Right ventricle myocardium superior (tissue), 1 donor: Measurements from ENCODE around the gene CEACAM16. TPM values are rescaled to one million over a fixed set of nuclear protein-coding genes. Genes with fewer than 3 reads are reported as not detected.

Experiments
- ATAC-seq: fragments of 200-7000 bp; cut with Tn5 transposase; one replicate; pipeline ENCODE4 v1.9.1; 2020; ENCODE audit warnings: mild to moderate bottlenecking; ENCODE audit not compliant: poor library complexity
- DNase-seq: peaks from one replicate; pipeline ENCODE4 v3.0.0-alpha.2; 2020
- intact Hi-C: fragments of 100-400 bp; cut with DNase I; formaldehyde crosslinking; loops from one replicate; pipeline ENCODE4 v1.11.2; 2022
- total RNA-seq: library from RNA; stranded (reverse); fragmentation: NEBNext Ultra II Directional; extraction: Animal tissue kit (Norgen Biotek cat#: 25700); gene quantifications from one replicate; pipeline ENCODE4 v1.2.1, GENCODE V29; 2021
- donor health status: DM: no; HTN: yes; CAD: no; lungs with severe emphysema.

CEACAM16 gene
- total RNA-seq, 1 donor from 2014 or later = not detected

DNA sequence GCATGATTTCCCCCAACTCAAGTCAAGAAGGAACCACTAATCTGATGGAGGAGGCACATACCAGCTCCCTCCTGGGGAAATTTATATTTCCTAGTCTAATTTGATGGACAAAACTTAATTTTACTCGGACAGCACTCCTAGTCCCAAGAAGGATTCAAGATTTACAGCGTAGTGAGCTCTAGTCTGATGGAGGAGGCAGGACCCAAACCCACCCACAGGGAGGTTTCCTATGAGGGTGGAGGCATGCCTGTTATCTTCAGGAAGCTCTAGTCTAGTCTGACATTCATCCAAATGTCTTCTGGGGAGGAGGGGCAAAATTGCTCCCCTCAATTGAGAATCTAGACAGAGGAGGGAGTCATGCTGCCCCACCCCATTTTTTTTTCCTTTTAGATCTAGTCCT is 39.2 kb downstream of the CEACAM16 start:
- DNase-seq = no peak
- ATAC-seq = no peak
- intact Hi-C loops = no loop called here

DNA sequence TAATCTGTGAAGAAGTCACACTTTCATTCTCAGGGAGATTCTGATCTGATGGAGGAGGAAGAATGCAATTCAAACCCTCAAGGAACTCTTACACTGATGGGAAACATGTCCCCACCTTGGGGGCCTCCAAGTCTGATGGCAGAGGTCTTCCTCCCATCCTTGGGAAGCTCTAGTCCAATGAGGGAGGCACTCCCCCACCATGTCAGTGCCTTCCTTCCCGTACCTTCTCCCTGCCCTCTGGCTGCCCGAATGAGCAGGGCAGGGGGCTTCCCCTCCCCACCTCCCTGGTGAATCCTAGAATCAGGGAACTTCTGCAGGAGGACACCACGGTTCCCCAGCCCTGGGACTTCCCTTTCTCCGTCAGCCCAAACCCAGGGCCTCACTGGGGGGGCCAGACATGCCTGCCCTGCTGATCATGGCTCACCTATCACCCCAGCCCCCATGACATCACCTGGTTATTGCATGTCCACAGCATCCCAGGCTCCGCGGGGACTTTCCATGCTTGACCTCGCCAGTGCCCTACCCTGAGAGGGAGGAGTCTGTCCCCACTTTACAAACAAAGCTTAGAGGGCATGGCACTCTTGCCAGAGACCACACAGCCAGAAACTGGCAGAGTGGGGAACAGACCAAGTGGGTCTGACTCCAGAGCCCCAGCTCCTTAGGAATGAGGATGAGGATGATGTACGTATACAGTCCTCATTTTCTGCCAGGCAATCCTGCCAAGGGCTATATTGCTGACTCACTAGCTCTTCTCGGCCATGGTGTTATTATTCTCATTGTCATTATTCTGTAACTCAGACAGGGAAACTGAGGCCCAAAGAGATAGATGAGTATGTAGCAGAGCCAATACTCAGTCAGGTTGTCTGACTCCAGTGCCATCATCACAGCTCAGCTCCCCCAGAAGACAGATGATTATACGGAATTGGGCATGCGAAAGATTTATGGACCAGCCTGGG is 39.9 kb downstream of the CEACAM16 start:
- intact Hi-C loops = no loop called here
- no peak for ATAC-seq
- DNase-seq = no peak

DNA sequence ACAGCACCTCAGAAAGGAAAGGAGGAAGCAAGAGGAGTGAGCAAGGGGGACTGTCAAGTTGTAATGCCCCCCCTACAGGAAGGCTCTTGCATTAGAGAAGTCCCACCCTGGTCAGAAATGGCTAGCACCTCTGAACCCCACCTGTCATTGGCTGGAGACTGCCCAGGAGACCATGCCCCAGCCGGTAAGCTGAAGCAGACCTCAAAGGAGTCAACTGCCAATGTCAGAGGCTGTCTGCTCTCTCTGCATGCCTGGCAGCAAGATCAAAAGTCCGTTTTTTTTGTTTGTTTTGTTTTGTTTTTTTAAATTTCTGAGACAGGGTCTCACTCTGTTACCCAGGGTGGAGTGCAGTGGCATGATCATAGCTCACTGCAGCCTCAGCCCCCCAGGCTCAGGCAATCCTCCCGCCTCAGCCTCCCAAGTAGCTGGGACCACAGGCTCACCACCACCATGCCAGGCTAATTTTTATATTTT is 41.4 kb downstream of the CEACAM16 start:
- intact Hi-C loops = no loop called here
- no peak for ATAC-seq
- DNase-seq = no peak

GRCh38 chr19:44741258-44741731 is 42.3 kb downstream of the CEACAM16 start:
- no peak for ATAC-seq
- intact Hi-C loops = no loop called here
- DNase-seq = no peak

DNA sequence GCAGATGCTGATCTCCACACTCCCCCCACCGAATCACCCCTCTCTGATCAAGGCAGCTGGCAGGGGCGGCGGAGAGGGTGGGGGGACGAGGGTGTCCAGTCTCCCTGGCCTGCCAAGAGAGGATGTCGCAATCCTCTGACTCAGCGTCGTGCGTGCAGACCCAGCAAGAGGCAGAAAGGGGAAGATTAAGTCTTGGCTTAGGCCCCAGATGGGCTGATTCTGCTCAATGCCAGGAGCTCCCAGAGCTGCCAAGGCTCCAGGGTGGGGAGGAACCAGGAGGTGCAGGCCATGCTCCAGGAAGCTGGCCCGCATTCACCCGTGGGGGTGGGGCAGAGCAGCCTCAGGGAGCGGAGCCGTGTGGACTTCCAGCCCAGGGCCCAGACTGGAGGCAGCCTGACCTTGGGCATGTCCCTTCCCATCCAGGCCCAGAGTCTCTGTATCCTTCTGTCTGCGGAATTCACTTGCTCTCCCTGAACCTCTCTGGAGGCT is 42.9 kb downstream of the CEACAM16 start:
- peak; percentile 93 for ATAC-seq
- DNase-seq = peak; percentile 98
- intact Hi-C loops = no loop called here

DNA sequence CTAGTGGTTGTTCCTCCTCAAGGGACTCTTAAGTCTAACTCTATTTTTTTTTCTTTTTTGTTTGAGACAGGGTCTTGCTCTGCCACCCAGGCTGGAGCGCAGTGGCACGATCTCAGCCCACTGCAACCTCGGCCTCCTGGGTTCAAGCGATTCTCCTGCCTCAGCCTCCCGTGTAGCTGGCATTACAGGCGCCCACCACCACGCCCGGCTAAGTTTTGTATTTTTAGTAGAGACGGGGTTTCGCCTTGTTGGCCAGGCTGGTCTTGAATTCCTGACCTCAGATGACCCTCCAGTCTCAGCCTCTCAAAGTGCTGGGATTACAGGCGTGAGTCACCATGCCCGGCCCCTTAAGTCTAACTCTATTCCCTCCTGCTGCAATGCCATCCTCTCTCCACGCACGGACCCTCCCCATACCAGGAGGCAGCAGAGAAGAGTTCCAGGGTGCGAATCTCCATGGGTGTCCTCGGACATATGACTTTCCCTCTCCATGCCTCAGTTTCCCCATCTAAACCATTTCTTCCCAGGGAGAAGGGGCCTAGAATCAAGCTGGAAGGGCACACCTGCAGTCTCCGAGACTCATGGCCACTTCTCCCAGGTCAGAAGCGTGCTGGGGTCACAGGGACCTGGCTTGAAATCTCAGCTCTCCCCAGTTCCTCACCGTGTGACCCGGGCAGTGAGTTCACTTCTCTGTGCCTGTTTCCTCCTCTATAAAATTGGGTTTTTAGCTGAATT is 43.5 kb downstream of the CEACAM16 start:
- no peak for DNase-seq
- intact Hi-C loops = no loop called here
- ATAC-seq = no peak

GRCh38 chr19:44744871-44745332 is 46.0 kb downstream of the CEACAM16 start:
- DNase-seq (no peak), ATAC-seq (no peak)
- intact Hi-C loops = no loop called here

GRCh38 chr19:44745341-44745831 is 46.4 kb downstream of the CEACAM16 start:
- intact Hi-C loops = no loop called here
- DNase-seq (peak; percentile 89), ATAC-seq (peak; percentile 3)

- no peak for ATAC-seq
- DNase-seq = no peak
- intact Hi-C loops = no loop called here
These were observed 47.1 kb downstream of the CEACAM16 start for GRCh38 chr19:44745887-44746600.

- intact Hi-C loops = no loop called here
- DNase-seq (no peak), ATAC-seq (no peak)
These were observed 47.6 kb downstream of the CEACAM16 start for GRCh38 chr19:44746616-44746945.

DNA sequence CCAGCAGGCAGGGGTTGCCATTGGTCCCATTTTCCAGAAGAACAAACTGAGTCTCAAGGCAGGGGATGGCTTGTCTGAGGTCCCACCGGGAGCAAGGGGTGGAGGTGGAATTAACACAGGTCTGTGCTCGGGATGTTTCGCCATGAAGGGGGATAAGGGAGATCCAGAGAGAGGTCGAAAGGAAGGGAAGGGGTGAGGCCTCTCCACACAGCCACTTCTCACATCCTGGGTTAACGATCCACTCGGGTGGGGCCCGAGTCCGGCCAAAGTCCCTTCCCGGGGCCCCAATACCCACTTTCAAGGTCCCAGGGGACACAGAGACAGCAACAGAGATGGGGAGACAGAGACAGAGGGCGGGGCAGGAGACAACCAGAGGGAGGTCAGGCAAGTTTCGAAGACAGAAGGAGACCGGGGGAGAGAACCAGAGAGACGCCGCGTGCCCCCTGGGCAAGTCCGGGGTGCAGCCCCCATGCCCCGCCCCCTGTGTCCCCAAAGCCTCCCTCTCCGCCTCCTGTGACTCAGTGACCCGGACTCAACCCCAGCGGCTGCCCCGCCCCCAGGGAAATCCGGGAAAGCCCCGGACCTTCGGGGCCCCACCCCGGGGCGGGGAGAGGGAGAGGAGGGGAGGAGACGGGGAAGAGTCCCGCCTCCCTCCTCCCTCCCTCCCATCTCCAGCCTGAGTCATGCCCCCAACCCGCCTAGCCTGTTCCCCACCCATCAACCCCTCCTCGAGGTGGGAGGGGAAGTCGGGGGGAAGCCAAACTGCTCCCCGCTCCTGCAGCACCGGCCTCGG is 48.2 kb downstream of the CEACAM16 start:
- ATAC-seq (peak; percentile 92), DNase-seq (peak; percentile 96)
- intact Hi-C loops = no loop called here

- intact Hi-C loops = no loop called here
- ATAC-seq = peak; percentile 40
- DNase-seq = peak; percentile 87
These were observed 48.9 kb downstream of the CEACAM16 start for GRCh38 chr19:44747739-44748425.

- peak; percentile 48 for ATAC-seq
- intact Hi-C loops = no loop called here
- DNase-seq = peak; percentile 87
These were observed 49.7 kb downstream of the CEACAM16 start, which contains the start of gene BCL3 for GRCh38 chr19:44748426-44749254. BCL3 (plus strand) TSS chr19:44748708; CDS start chr19:44748791, 83 bp downstream.

DNA sequence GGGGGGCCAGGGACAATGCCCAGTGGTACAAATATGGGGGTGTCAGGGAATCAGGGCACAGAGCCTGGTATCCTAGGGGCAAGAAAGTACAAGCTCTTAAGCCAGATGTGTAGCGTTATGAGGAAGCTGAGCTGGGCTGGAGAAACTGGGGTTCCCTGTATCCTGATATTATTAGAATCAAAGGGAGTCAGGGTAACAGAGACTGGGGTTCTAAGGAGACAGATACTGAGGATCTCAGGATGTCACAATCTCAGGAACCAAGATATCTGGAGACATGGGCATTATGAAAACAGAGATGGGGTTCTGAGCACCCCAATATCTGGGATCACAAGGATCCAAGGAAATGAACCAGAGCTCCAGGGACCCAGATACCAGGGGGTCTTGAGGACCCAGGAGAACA is 50.3 kb downstream of the CEACAM16 start:
- DNase-seq = peak; percentile 13
- intact Hi-C loops = no loop called here
- no peak for ATAC-seq

GRCh38 chr19:44749994-44750393 is 51.0 kb downstream of the CEACAM16 start:
- intact Hi-C loops = no loop called here
- DNase-seq (no peak), ATAC-seq (no peak)

DNA sequence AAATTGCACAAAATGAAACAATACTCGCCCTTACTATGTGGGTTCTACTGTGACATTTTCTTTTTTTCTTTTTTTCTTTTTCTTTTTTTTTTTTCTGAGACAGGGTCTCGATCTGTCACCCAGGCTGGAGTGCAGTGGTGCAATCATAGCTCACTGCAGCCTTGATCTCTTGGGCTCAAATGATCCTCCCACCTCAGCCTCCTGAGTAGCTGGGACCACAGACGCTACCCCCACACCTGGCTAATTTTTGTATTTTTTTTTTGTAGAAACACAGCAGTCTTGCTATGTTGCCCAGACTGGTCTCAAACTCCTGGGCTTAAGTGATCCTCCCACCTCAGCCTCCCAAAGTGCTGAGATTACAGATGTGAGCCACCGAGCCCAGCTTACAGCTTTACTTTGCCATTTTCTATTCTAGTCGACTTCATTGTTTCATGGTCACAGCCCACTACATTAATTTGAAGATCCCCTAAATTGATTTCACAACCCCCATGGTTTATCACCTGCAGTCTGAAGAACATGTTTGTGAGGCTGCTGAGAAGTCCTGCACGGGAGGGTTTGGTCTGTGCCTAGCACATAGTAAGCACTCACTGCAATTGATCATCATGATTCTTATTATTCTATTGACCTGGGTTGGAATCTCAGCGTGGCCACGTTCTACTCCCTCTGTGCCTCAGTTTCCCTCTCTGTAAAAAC is 53.3 kb downstream of the CEACAM16 start:
- intact Hi-C loops = no loop called here
- ATAC-seq = no peak
- DNase-seq = no peak
